Measurements from ENCODE around the gene IFT74.

IFT74 gene

GRCh38 chr9:27033815-27034403, 77.7 kb downstream of the IFT74 start:
- no peaks in the 10 kb centered on the region for H3K4me1 Mint-ChIP-seq
- no peak for ATAC-seq
- H3K9me3 Mint-ChIP-seq: no peaks in the 10 kb centered on the region
- H3K27me3 Mint-ChIP-seq: no peaks in the 10 kb centered on the region
- no peak overlapping the region for H3K27ac Mint-ChIP-seq
- H3K36me3 Mint-ChIP-seq: peaks cover 12% of the 10 kb centered on the region
- no peak overlapping the region for H3K4me3 Mint-ChIP-seq

- Mint-ChIP-seq H3K27me3 (no peaks in the 10 kb centered on the region), H3K4me1 (no peaks in the 10 kb centered on the region), H3K27ac (no peak overlapping the region), H3K36me3 (peaks cover 12% of the 10 kb centered on the region), H3K4me3 (no peak overlapping the region), H3K9me3 (no peaks in the 10 kb centered on the region)
- ATAC-seq: no peak
Observed at GRCh38 chr9:27037499-27037898, 81.3 kb downstream of the IFT74 start.

GRCh38 chr9:27041746-27042145, 85.5 kb downstream of the IFT74 start:
- no peak overlapping the region for H3K27ac Mint-ChIP-seq
- no peaks in the 10 kb centered on the region for H3K4me1 Mint-ChIP-seq
- H3K27me3 Mint-ChIP-seq: no peaks in the 10 kb centered on the region
- no peaks in the 10 kb centered on the region for H3K9me3 Mint-ChIP-seq
- no peak overlapping the region for H3K4me3 Mint-ChIP-seq
- H3K36me3 Mint-ChIP-seq: peaks cover 7% of the 10 kb centered on the region
- no peak for ATAC-seq

GRCh38 chr9:27042476-27042875, 86.3 kb downstream of the IFT74 start:
- ATAC-seq: no peak
- Mint-ChIP-seq H3K9me3 (no peaks in the 10 kb centered on the region), H3K36me3 (no peaks in the 10 kb centered on the region), H3K27me3 (no peaks in the 10 kb centered on the region), H3K27ac (no peak overlapping the region), H3K4me3 (no peak overlapping the region), H3K4me1 (no peaks in the 10 kb centered on the region)

- ATAC-seq: no peak
- no peak overlapping the region for H3K27ac Mint-ChIP-seq
- no peaks in the 10 kb centered on the region for H3K27me3 Mint-ChIP-seq
- peaks cover under 1% of the 10 kb centered on the region for H3K36me3 Mint-ChIP-seq
- H3K9me3 Mint-ChIP-seq: no peaks in the 10 kb centered on the region
- no peaks in the 10 kb centered on the region for H3K4me1 Mint-ChIP-seq
- no peak overlapping the region for H3K4me3 Mint-ChIP-seq
Observed at GRCh38 chr9:27043176-27043575, 87.0 kb downstream of the IFT74 start.

- H3K4me3 Mint-ChIP-seq: no peak overlapping the region
- no peak for ATAC-seq
- H3K27ac Mint-ChIP-seq: no peak overlapping the region
- no peaks in the 10 kb centered on the region for H3K9me3 Mint-ChIP-seq
- peaks cover 30% of the 10 kb centered on the region for H3K36me3 Mint-ChIP-seq
- no peaks in the 10 kb centered on the region for H3K4me1 Mint-ChIP-seq
- no peaks in the 10 kb centered on the region for H3K27me3 Mint-ChIP-seq
Observed at GRCh38 chr9:27047136-27047535, 90.9 kb downstream of the IFT74 start.

GRCh38 chr9:27053369-27054022, 97.3 kb downstream of the IFT74 start:
- no peaks in the 10 kb centered on the region for H3K4me1 Mint-ChIP-seq
- no peaks in the 10 kb centered on the region for H3K27me3 Mint-ChIP-seq
- no peak overlapping the region for H3K27ac Mint-ChIP-seq
- no peak overlapping the region for H3K4me3 Mint-ChIP-seq
- H3K9me3 Mint-ChIP-seq: no peaks in the 10 kb centered on the region
- no peak for ATAC-seq
- H3K36me3 Mint-ChIP-seq: peaks cover 39% of the 10 kb centered on the region

- Mint-ChIP-seq H3K27me3 (no peaks in the 10 kb centered on the region), H3K4me3 (no peak overlapping the region), H3K4me1 (no peaks in the 10 kb centered on the region), H3K9me3 (no peaks in the 10 kb centered on the region), H3K36me3 (peaks cover 39% of the 10 kb centered on the region), H3K27ac (no peak overlapping the region)
- no peak for ATAC-seq
Observed at GRCh38 chr9:27054125-27054524, 97.9 kb downstream of the IFT74 start.

GRCh38 chr9:27054841-27055240, 98.6 kb downstream of the IFT74 start:
- no peak for ATAC-seq
- Mint-ChIP-seq H3K27ac (no peak overlapping the region), H3K9me3 (no peaks in the 10 kb centered on the region), H3K4me3 (no peak overlapping the region), H3K4me1 (no peaks in the 10 kb centered on the region), H3K36me3 (peaks cover 39% of the 10 kb centered on the region), H3K27me3 (no peaks in the 10 kb centered on the region)

- no peaks in the 10 kb centered on the region for H3K27me3 Mint-ChIP-seq
- no peak for ATAC-seq
- no peaks in the 10 kb centered on the region for H3K9me3 Mint-ChIP-seq
- no peak overlapping the region for H3K27ac Mint-ChIP-seq
- H3K4me3 Mint-ChIP-seq: no peak overlapping the region
- H3K36me3 Mint-ChIP-seq: peaks cover 25% of the 10 kb centered on the region
- H3K4me1 Mint-ChIP-seq: no peaks in the 10 kb centered on the region
Observed at GRCh38 chr9:27059412-27059811, 103.2 kb downstream of the IFT74 start.

GRCh38 chr9:27059907-27060306, 103.7 kb downstream of the IFT74 start:
- Mint-ChIP-seq H3K36me3 (peaks cover 25% of the 10 kb centered on the region), H3K4me1 (no peaks in the 10 kb centered on the region), H3K9me3 (no peaks in the 10 kb centered on the region), H3K27me3 (no peaks in the 10 kb centered on the region), H3K27ac (no peak overlapping the region), H3K4me3 (no peak overlapping the region)
- no peak for ATAC-seq

GRCh38 chr9:27065288-27065687, 109.1 kb downstream of the IFT74 start:
- Mint-ChIP-seq H3K27ac (no peak overlapping the region), H3K9me3 (no peaks in the 10 kb centered on the region), H3K4me3 (no peak overlapping the region), H3K4me1 (no peaks in the 10 kb centered on the region), H3K27me3 (no peaks in the 10 kb centered on the region), H3K36me3 (peaks cover 6% of the 10 kb centered on the region)
- ATAC-seq: no peak

GRCh38 chr9:27073841-27074728, 117.9 kb downstream of the IFT74 start:
- Mint-ChIP-seq H3K4me3 (no peak overlapping the region), H3K27ac (no peak overlapping the region), H3K27me3 (no peaks in the 10 kb centered on the region), H3K36me3 (peaks cover 14% of the 10 kb centered on the region), H3K4me1 (no peaks in the 10 kb centered on the region), H3K9me3 (peaks cover 2% of the 10 kb centered on the region)
- no peak for ATAC-seq

GRCh38 chr9:27078685-27079084, 122.5 kb downstream of the IFT74 start:
- no peaks in the 10 kb centered on the region for H3K27me3 Mint-ChIP-seq
- H3K4me3 Mint-ChIP-seq: no peak overlapping the region
- no peaks in the 10 kb centered on the region for H3K4me1 Mint-ChIP-seq
- peaks cover 6% of the 10 kb centered on the region for H3K36me3 Mint-ChIP-seq
- no peak for ATAC-seq
- no peaks in the 10 kb centered on the region for H3K9me3 Mint-ChIP-seq
- no peak overlapping the region for H3K27ac Mint-ChIP-seq

- no peak for ATAC-seq
- Mint-ChIP-seq H3K4me3 (no peak overlapping the region), H3K9me3 (no peaks in the 10 kb centered on the region), H3K36me3 (no peaks in the 10 kb centered on the region), H3K27me3 (peaks cover 8% of the 10 kb centered on the region), H3K4me1 (no peaks in the 10 kb centered on the region), H3K27ac (no peak overlapping the region)
Observed at GRCh38 chr9:27085456-27085855, 129.2 kb downstream of the IFT74 start.
